HL-60/S4 (cell line): ENCODE results near the gene ZPBP2.
"Not testable (repeated sequence)": the region's sequence is repeated elsewhere in the genome, so short reads cannot be mapped to it uniquely, and the experiment has no call there.

Source experiments
- in situ Hi-C: fragments of 300-500 bp; cut with MboI; formaldehyde crosslinking; loops from 2 replicates; pipeline ENCODE4 v1.14.3; 2022; ENCODE audit warnings: low sequenced_read_pairs

ZPBP2 gene

DNA sequence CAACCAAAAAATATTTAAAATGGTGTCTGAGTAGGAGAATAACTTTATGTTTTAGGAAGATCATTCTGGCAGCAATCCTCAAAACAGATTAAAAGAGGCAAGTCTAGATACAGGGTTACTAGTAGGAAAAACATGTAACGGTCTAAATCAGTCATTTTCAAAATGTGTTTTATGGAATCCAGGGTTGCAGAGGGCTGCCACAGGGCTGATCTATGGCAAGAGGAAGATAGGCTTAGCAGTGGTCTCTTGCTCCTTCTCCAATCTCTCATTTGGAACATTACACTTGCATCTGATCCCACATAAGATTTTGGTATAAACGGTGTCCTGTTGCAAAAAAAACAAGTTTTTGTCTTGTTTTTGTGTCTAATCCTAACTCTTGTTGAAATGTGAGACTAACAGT, 13.1 kb upstream of the ZPBP2 start:
- in situ Hi-C loops, result no loop called here

DNA sequence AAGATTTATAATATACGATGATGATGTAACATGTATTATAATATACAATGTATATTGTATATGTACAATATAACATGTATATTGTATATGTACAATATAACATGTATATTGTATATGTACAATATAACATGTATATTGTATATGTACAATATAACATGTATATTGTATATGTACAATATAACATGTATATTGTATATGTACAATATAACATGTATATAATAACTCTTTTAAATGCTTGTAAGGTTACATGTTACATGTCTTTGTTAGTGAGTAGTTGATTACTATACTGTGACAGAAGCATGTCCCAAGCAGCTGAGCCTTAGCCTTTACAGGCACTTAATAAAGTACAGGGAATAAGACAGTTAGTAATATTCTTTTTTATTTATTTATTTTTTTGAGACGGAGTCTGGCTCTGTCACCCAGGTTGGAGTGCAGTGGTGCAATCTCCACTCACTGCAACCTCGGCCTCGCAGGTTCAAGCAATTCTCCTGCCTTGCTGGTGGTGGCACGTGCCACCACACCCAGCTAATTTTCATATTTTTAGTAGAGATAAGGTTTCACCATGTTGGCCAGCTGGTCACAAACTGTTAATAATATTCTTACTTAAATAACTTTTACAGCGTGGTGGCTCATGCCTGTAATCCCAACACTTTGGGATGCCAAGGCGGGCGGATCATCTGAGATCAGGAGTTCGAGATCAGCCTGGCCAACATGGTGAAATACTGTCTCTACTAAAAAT, 11.9 kb upstream of the ZPBP2 start:
- in situ Hi-C loops, result not testable (repeated sequence)

DNA sequence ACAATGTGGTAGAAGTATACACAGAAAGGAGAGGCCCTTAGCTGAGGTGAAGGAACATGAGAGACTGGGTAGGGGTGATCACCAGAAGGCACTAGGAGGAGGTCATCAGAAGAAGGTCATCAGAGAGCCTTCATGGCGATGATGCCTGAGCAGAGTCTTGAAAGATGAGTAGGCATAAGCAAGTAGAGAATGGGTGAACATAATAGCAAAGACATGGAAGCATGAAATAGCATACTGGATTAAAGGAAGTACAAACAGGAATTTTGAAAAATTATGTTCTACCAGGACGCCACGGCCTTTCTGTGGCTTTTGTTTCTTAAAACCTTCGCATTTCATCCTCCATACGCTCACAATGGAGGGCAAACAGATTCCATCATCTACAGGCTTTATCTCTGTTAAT, 6.8 kb upstream of the ZPBP2 start:
- in situ Hi-C loops, result no loop called here

- in situ Hi-C loops, result no loop called here
Observed at GRCh38 chr17:39863244-39863917, 4.6 kb upstream of the ZPBP2 start.

- in situ Hi-C loops, result no loop called here
Observed at GRCh38 chr17:39863918-39864746, 3.9 kb upstream of the ZPBP2 start, which contains the start of gene IKZF3. Gene IKZF3 (minus strand): TSS chr17:39864312. CDS start chr17:39864126, 186 bp downstream.

GRCh38 chr17:39866013-39866730, 1.8 kb upstream of the ZPBP2 start:
- in situ Hi-C loops, result no loop called here

- in situ Hi-C loops, result no loop called here
Observed at GRCh38 chr17:39867084-39867879, 720 bp upstream of the ZPBP2 start.

DNA sequence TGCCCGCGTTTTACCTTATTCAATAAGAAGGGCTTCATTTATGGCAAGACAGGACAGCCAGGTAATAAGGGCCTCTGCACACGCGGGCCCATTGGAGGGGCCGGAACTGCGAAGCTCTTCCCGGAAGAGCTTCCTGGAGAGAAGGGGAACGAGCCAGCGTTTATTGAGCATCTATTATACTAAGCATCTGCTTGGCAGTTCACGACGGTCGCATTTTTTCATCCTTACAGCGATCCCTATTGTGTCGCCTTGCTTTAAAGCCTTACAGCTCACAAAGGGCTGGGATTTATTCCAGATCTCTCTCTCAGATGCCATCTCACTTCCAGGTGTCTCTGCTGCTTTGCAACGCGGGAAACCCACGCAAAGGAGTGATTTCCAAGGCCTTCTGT, 546 bp downstream of the ZPBP2 start:
- in situ Hi-C loops, result no loop called here

DNA sequence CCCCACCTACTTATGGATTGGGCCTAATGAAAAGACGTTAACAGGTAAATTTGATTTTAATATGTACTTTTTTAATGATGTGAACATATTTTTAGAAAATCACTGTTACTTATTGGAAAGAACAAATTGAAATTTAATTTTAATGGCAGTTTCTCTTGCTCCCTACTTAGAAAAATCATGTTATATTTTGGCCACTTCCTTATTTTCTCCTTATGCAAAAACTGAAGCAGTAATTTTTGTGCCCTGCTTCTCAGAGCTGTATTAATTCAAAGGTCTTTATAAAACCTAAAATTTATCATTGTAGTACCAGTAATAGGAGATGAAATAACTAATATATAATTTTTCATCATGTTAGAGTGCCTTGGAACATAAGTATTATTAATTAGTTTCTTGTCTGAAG, 2.8 kb downstream of the ZPBP2 start:
- in situ Hi-C loops, result no loop called here

DNA sequence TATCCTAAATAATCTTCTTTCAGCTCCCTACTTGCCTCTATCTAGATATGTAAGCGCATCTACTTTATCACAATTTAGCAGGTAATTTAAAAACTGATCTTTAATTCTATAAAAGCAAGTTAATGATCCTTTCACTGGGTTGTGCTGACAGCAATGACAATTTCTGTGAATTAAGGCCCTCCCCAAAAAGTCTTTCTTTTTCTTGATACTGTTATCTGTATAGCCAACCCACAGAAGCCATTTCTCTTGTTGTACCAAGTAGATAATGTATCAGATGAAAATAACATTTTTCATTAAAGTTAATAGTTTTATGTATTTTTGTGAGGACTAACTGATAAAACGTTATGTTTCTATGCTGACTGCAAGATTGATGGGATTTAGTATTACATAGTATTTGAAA, 3.8 kb downstream of the ZPBP2 start:
- in situ Hi-C loops, result no loop called here

DNA sequence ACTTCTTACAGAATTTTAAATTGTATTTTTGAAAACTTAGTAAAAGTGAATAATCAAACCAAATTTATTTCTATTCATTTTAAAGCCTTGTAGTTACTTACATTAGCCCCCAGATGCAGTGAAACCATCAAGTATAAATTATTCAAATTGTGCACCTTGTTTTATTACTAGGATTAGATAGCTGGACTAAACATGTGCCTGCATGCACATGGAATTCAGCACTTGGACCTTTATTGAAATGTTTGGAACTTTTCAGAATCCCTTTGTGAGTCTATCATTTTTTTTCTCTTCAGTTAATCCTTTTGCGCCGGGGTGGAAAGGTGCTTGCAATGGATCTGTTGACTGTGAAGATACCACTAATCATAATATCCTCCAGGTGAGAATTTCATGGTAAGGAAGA, 4.7 kb downstream of the ZPBP2 start:
- in situ Hi-C loops, result no loop called here

DNA sequence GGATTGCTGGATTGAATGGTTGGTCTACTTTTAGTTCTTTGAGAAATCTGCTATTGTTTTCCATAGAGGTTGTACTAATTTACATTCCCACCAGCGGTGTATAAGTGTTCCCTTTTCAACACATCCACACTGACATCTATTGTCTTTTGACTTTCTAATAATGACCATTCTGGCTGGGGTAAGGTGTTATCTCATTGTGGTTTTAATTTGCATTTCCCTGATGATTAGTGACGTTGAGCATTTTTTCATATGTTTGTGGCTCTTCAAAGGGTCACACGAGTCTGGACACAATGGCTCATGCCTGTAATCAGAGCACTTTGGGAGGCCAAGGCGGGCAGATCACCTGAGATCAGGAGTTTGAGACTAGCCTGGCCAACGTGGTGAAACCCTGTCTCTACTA, 18.1 kb downstream of the ZPBP2 start:
- in situ Hi-C loops, result not testable (repeated sequence)

DNA sequence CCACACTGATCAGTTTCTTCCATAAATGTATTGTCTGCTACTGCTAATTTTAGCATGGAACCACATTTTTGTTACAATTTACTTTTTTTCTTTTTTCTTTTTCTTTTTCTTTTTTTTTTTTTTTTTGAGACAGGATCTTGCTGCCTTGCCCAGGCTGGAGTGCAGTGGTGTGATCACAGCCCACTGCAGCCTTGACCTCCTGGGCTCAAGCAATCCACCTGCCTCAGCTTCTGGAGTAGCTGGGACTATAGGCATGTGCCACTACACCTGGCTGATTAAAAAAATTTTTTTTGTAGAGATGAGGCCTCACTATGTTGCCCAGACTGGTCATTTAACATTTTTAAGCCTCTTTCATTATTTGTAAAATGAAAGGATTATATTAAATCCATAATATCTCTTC, 19.1 kb downstream of the ZPBP2 start:
- in situ Hi-C loops, result no loop called here

DNA sequence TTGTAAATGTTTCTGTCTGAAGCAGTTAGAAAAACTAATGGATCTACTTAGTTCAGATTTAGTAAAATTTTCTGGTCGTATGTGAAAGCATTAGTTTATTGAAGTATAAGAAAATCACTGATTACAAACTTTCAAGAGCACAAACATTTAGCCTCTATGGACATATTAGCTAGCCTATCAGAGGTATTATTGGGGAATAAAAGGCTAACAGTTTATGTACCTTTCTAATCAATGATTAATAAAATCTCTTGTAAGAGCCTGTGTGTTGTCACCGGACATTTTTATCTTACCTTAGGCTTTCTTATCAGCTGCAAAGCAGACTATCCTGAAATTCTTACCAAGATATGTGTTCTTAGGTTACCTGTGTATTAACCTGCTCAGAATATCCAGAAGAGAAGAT, 21.2 kb downstream of the ZPBP2 start:
- in situ Hi-C loops, result no loop called here

DNA sequence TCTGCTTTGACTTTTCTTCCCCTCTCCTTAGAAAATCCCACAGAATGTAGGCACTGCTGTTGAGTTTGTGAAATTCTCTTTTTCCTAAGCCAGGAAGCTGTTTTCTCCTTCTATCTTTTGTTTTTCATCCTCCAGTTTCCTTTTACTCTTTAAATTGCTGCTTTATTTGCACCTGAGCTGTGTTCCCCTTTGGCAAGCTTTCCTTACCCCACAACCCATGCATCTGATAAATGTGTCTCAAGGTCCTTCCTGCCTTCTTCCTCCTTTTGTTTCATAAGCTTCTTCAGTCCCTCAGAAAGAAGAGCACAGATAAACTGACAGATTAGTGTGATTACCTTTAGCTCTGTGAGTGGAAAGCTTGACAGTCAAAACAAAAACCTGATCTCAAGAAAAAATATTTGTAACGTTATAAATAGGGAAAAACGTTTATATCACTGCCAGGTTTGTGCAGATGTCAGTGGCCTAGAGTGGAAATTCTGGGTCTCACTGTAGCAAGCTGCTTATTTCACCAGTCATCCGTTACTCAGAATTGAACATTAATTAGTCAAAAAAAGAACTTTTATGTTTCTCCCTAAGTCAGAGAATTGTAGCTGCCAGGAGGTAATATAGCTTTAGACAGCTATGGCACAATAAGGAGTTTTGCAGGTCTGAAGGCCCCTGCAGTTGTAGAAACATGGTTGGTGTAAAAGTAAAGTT, 26.8 kb downstream of the ZPBP2 start:
- in situ Hi-C loops, result no loop called here

GRCh38 chr17:39898088-39898487, 30.1 kb downstream of the ZPBP2 start:
- in situ Hi-C loops, result no loop called here

DNA sequence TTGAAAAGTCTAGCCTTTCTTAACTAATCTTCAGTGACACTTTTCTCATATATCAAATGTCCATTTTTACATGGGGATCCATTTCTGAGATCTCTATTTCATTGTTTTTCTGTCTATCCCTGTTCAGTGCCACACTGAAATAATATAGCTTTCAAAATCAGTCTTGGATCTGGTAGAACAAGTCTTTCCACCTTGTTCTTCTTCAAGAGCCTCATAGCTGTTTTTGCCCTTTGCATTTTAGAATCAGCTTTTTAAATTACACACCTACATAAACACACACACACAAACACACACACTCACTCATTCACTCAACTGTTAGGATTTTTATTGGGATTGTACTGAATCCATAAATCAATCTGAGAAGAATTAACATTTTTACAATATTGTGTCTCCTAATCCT, 31.2 kb downstream of the ZPBP2 start:
- in situ Hi-C loops, result no loop called here

DNA sequence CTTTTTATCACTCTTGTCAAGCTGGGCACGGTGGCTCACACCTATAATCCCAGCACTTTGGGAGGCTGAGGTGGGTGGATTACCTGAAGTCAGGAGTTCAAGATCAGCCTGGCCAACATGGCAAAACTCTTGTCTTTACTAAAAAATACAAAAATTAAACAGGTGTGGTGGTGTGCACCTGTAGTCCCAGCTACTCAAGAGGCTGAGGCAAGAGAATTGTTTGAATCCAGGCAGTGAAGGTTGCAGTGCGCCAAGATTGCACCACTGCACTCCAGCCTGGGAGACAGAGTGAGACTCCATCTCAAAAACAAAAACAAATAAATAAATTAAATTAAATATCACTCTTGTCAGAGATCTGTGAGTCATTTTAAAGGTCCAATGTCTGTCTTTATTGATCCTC, 34.0 kb downstream of the ZPBP2 start:
- in situ Hi-C loops, result not testable (repeated sequence)

GRCh38 chr17:39903158-39903884, 35.3 kb downstream of the ZPBP2 start:
- in situ Hi-C loops, result no loop called here
